ENCODE results near the gene ZSCAN1. TPM values are rescaled to one million over a fixed set of nuclear protein-coding genes. Genes with fewer than 3 reads are reported as not detected.

The ZSCAN1 gene
- total and polyA plus RNA-seq, 2 of the 4 experiments (the other 2 are of a cell fraction) = not detected

GRCh38 chr19:58097781-58098681, 64.2 kb downstream of the ZSCAN1 start, which contains the start of gene ZSCAN18:
ZSCAN18 (minus strand) TSS chr19:58098231; CDS start chr19:58090267, 7,964 bp downstream.
- 2% methylated on average over 36 of the region's 67 CpGs; no CpG with 5 or more reads in 1 of the 2 experiments for WGBS, 2 experiments (ENCODE audit: extremely low coverage in 2 of 2, insufficient read length in 1 of 2)
- no peak within 1 kb of the TSS for H4K91ac ChIP-seq (ENCODE audit: insufficient read depth, low read depth, low read length)
- peak within 1 kb of the TSS; percentile 87 for H2AK9ac ChIP-seq (replicated peaks; ENCODE audit: low read depth, low read length, poor library complexity)
- no peaks in the 10 kb centered on the region for H3K4me1 ChIP-seq (ENCODE audit: control insufficient read depth, insufficient read depth, low read length)
- peaks cover 2% of the 10 kb centered on the region; the same call in 1 of the 2 replicates for H3K36me3 ChIP-seq (ENCODE audit: control insufficient read depth, insufficient read depth, low read length)
- DNase-seq (peak; percentile 86), ATAC-seq (ENCODE audit: low read depth) (peak; percentile 100)
- H3K4ac ChIP-seq (ENCODE audit: low read depth, low read length) = peak within 1 kb of the TSS; percentile 66; the same call in 1 of the 2 replicates
- no peak within 1 kb of the TSS for H3K56ac ChIP-seq (ENCODE audit: extremely low read depth, insufficient read depth, low read length)
- H3K27me3 ChIP-seq (ENCODE audit: control insufficient read depth, insufficient read depth, low read length) = no peaks in the 10 kb centered on the region
- in situ Hi-C loops (cut with MboI; ENCODE audit: low sequenced_read_pairs) = no loop called here
- H2AK5ac ChIP-seq (ENCODE audit: low read depth, low read length) = no peak within 1 kb of the TSS
- intact Hi-C loops (cut with micrococcal nuclease) = no loop called here
- dilution Hi-C loops (cut with HindIII; ENCODE audit: low sequenced_read_pairs, unreplicated experiment) = no loop called here
- H4K5ac ChIP-seq (ENCODE audit: low read depth, low read length) = peak within 1 kb of the TSS; percentile 65
- H2BK120ac ChIP-seq (ENCODE audit: low read depth, low read length) = no peak within 1 kb of the TSS
- peak within 1 kb of the TSS in 1 of 2 experiments; percentile 87; a peak in 2 of 4 replicates for H4K8ac ChIP-seq (ENCODE audit: low read depth in 2 of 2, low read length in 2 of 2)
- H2BK20ac ChIP-seq (ENCODE audit: low read depth, low read length) = no peak within 1 kb of the TSS
- no peaks in the 10 kb centered on the region for H3K79me1 ChIP-seq (ENCODE audit: low read depth in 1 of 2, low read length in 2 of 2)
- H3K23ac ChIP-seq (ENCODE audit: low read depth, low read length) = no peak within 1 kb of the TSS; the same call in 1 of the 2 replicates
- no peaks in the 10 kb centered on the region for H4K20me1 ChIP-seq (ENCODE audit: insufficient read depth, low read length)
- peaks cover 46% of the 10 kb centered on the region for H3K9me3 ChIP-seq (ENCODE audit: control insufficient read depth, insufficient read depth, low read length)
- H3K14ac ChIP-seq (replicated peaks; ENCODE audit: low read depth, low read length) = peak within 1 kb of the TSS; percentile 83; the same call in 1 of the 2 replicates
- H3K4me3 ChIP-seq (ENCODE audit: insufficient read depth, low read depth, low read length) = peak within 1 kb of the TSS; percentile 94
- H2BK5ac ChIP-seq (ENCODE audit: low read depth, low read length, poor library complexity, severe bottlenecking) = no peak within 1 kb of the TSS
- no peaks in the 10 kb centered on the region for H3K9me1 ChIP-seq (ENCODE audit: insufficient read depth, low read length)
- H3K18ac ChIP-seq (ENCODE audit: low read depth, low read length) = no peak within 1 kb of the TSS
- no peak within 1 kb of the TSS for H2BK15ac ChIP-seq (ENCODE audit: low read depth, low read length)
- H3K9ac ChIP-seq (ENCODE audit: low read depth, low read length) = peak within 1 kb of the TSS; percentile 82
- no peak for TF ChIP-seq SMC3 (IDR thresholded peaks at IDR 0.05; ENCODE audit: low read depth, low read length)
- TF ChIP-seq MAFK (IDR thresholded peaks at IDR 0.05; ENCODE audit: low read depth, low read length) = no peak
- peak; percentile 80 for TF ChIP-seq USF2 (IDR thresholded peaks at IDR 0.05; ENCODE audit: low read depth, low read length)
- TF ChIP-seq POLR2A (IDR thresholded peaks at IDR 0.05; ENCODE audit: low read depth, low read length) = peak; percentile 74
- TF ChIP-seq CHD1 (IDR thresholded peaks at IDR 0.05; ENCODE audit: low read depth, low read length) = no peak
- peak; percentile 71; the same call in 1 of the 2 replicates for TF ChIP-seq MAZ (IDR thresholded peaks at IDR 0.05; ENCODE audit: borderline replicate concordance, low read depth, low read length)
- TF ChIP-seq ELK1 (IDR thresholded peaks at IDR 0.05; ENCODE audit: borderline replicate concordance, low read depth, low read length) = no peak
- 0 out of 2 replicates have a peak, but pooled peaks have one; percentile 11 for TF ChIP-seq FOS (IDR thresholded peaks at IDR 0.05; ENCODE audit: low read depth, low read length)
- no peak for TF ChIP-seq CTCF (conservative IDR thresholded peaks at IDR 0.05; ENCODE audit: low read depth, low read length)
- peak within 1 kb of the TSS; percentile 62 for H3K27ac ChIP-seq (ENCODE audit: insufficient read depth, low read length)
- no TSS peak for BruUV-seq (replicated peaks)
- CTCF ChIA-PET = no interaction called here
- peak within 1 kb of the TSS; percentile 93 for H3K4me2 ChIP-seq (ENCODE audit: low read depth, low read length)
- H2AFZ ChIP-seq (replicated peaks; ENCODE audit: low read length, poor library complexity) = peak within 1 kb of the TSS; percentile 97
- POLR2A ChIA-PET (ENCODE audit: unreplicated experiment) = no interaction called here
